Tibial nerve (tissue), 4 donors: Measurements from ENCODE around the gene SEPTIN5.
"Not testable (repeated sequence)": the region's sequence is repeated elsewhere in the genome, so short reads cannot be mapped to it uniquely, and the experiment has no call there.

ENCODE experiments used
- CTCF ChIP-seq, 5 experiments: fragments of 200-600 bp in 3 of 5; fragments of 450-650 bp in 2 of 5; sonication (generic) in 3 of 5; IDR thresholded peaks; one replicate each; pipeline ENCODE4 v1.5.1; 2016 to 2019; ENCODE audit warnings: antibody characterized with exemption in 5 of 5, mild to moderate bottlenecking in 3 of 5, moderate library complexity in 2 of 5
- EP300 ChIP-seq, 2 donors: sonication (generic); formaldehyde crosslinking; IDR thresholded peaks; one replicate each; pipeline ENCODE4 v1.6.1; 2017; ENCODE audit warnings: antibody characterized with exemption in 2 of 2, mild to moderate bottlenecking in 1 of 2
- POLR2A ChIP-seq, 2 donors: fragments of 450-650 bp; IDR thresholded peaks; one replicate each; pipeline ENCODE4 v1.6.1; 2017; ENCODE audit warnings: antibody characterized with exemption in 2 of 2, mild to moderate bottlenecking in 2 of 2, moderate library complexity in 2 of 2

- not testable (repeated sequence) for TF ChIP-seq POLR2A, CTCF, EP300 (IDR thresholded peaks at IDR 0.05)
Observed at GRCh38 chr22:19697871-19698270, 16.4 kb upstream of the SEPTIN5 start.
